Daoy (cell line): Measurements from ENCODE around the gene BTBD16. TPM values are rescaled to one million over a fixed set of nuclear protein-coding genes. Genes with fewer than 3 reads are reported as not detected.
A peak's percentile ranks its signal among the peaks of the same experiment; 100 is the strongest.

Source experiments
- DNase-seq: peaks from one replicate; pipeline ENCODE4 v3.0.0-alpha.2; 2015; ENCODE audit warnings: low read depth
- total RNA-seq: library from RNA; depleted of rRNA; stranded (reverse); fragments of >200 nt; shearing (Covaris generic); gene quantifications from 2 replicates; pipeline ENCODE4 v1.2.3, GENCODE V29; 2014

Gene BTBD16
- total RNA-seq, 1 experiment from 2014 or later, result not detected

DNA sequence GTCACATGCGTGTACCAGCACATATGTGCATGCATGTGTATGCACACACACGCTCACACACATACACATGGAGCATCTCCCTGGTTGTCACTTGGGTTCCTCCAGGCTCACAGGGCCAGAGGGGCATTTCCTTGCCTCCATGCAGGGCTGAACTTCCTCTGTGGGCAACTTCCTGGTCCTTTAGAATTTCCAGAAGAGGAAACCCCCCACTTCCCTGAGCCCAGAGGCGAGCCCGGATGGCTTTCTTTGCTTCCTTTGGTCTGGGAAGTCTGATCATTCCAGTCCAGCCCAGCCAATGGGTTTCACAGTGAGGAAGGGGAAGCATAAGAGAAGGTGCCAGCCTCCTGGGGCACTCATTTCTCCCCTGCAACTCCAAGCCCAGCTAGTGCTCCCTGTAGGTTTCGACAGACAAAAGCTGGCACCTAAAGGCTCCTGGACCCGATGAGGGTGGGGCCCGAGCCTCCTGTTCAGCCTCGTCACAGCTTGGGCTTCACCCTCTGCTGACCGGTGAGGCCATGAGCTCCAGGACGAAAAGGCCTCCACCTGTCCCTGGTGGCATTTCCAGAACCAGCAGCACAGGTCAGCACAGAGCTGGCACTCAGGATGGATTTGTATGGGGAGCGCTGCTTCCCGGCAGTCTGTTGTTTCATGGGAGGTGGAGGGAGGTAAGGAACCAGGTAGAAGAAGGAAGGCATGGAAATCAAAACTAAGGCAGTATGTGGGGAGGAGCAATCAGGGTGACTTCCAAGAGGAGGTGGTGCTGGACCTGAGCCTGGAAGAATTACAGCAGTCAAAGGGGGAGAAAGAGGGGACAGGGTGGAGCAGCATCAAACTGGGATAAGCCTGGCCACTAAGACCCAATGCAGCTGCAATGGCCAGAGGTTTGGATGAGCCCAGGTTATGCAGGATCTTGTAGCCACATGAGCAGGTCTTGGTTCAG lies 23.7 kb downstream of the BTBD16 start:
- DNase-seq, result no peak

DNA sequence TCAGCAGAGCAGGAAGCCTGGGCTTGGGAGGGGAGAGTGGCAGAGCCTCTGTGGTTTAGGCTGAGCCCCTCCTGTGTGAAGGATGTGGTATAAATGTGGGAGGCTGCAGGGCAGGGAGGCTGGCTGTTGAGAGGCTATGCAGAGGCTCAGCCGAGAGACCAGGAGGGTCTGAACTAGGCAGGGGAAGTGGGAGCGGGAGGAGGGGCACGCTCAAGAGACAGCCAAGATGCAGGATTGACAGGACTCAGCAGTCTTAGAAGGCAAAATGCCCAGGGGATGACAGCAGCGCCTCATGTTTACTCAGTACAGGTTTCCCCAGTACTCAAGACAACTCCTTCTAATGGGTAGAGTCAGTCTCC lies 24.3 kb downstream of the BTBD16 start:
- no peak for DNase-seq

DNA sequence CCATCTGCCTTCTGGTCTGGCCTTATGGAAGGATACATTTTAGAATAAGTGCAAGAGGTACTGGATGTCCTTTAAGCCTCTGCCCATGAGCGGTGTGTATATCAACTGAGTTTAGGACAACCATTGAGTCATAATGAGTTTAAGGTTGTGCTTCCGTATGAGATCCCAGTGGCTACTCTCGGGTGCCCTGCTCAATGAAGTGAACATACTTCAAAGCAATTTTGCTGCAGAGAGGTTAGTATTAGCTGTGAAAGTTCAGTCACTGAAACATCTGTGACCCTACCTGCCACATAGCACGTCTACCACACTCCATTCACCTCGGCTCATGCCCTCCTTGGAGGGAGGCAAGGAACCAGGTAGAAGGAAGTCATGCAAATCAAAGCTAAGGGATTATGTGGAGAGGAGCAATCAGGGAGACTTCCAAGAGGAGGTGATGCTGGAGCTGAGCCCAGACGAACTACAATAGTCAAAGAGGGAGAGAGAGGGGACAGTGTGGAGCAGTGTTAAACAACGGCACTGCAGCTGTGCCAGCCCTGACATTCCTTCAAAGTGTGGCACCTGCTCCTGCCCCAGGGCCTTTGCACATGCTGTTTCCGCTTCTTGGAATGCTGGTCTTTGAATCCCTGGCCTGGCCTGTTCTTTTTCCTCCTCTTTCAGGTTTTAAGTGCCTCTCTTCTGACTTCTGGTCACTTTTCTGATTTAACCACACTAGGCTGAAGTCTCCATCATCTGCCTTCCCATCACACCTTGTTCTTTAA lies 25.4 kb downstream of the BTBD16 start:
- DNase-seq, result no peak

DNA sequence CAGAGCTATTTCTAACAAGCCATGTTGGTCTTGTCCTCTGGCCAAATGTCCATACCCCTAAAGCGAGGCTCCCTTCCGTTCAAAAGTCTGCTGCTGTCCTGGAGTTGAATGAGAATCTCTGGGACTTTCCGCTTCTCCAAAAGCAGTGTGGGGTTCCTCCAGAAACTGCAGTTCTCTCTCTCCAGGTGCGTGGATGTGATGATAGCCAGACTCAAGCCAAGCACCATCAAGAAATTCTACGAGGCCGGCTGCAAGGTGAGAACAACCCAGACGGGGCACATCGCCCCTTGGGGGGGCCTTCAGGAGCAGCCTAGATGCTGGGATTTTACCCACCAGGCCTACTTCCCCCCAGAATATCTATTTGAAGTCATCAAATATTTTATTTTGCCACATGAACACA lies 26.5 kb downstream of the BTBD16 start:
- DNase-seq, result no peak

DNA sequence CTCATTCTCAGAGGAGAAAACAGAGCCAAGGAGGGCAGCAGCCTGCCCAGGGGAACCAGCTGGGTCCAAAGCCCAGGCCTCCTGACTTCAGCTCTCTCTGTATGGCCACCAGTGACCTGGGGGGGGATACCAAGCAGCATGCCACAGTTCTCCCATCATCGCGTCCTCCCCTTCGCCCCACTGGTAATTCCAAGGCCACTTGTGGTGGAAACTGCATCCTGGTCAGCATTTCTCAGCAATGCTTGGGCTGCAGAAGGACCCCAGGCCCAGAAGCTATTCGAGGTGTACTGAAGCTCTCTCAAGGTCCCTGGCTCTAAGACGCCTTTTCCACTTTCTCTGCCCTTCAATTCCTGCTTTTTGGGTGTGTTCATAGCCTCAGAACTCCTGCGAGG lies 27.1 kb downstream of the BTBD16 start:
- DNase-seq, result no peak

DNA sequence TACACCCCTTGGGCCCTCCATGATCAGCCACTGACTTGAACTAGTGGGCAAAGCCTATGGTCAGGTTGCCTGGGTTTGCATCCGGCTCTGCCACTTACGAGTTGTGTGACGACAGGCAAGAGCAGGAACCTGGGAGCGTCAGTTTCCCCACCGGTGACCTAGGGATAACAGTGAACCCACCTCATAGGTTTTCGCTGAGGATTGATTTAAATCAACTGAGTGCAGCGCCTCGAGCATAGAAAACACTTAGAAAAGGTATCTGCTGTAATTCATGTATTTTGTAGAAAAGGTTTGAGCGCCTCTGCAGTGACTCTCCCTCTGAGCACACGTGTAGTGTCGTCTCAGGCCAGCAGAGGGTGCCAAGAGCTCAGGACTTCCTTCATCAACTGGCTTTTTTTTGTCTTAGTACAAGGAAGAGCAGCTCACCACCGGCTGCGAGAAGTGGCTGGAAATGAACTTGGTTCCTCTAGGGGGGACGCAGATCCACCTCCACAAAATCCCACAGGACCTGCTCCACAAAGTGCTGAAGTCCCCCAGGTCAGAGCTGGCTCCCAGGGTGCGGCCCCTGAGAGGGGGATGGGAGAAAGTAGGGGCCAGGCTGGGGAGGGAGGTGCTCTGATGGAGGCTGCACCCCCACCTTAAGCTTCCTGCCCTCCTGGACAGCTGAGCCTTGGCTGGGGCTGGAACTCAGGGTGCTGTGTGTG lies 27.7 kb downstream of the BTBD16 start:
- DNase-seq, result peak; percentile 77

DNA sequence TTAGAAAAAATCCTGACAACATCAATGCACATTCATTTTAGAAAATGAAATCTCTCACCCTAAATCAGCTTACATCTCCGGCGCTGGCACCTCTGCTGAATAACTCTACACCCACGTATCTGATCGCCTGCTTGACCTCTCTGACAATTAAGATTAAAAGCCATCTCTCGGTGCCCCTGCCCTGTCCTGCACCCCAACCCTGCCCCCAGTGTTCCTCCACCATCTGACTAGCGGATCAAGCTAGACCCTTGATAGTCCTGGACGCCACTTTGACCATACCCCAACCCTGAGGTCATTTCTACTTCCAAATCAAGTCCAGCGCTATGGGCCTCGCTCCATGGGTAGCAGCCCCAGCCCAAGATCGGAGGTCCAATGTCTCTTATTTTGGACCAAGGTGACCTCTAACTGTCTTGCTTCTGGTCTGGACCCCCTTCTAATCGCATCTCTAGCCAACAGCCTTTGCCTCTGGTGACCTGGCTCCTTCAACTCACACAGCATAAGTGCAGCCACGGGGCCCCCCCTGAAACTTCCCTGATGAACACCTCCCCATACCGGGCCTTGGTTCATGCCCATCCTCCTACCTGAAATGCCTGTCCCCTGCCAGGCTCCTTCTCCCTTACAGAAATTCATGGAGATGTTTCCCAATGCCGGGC lies 28.5 kb downstream of the BTBD16 start:
- DNase-seq, result no peak

DNA sequence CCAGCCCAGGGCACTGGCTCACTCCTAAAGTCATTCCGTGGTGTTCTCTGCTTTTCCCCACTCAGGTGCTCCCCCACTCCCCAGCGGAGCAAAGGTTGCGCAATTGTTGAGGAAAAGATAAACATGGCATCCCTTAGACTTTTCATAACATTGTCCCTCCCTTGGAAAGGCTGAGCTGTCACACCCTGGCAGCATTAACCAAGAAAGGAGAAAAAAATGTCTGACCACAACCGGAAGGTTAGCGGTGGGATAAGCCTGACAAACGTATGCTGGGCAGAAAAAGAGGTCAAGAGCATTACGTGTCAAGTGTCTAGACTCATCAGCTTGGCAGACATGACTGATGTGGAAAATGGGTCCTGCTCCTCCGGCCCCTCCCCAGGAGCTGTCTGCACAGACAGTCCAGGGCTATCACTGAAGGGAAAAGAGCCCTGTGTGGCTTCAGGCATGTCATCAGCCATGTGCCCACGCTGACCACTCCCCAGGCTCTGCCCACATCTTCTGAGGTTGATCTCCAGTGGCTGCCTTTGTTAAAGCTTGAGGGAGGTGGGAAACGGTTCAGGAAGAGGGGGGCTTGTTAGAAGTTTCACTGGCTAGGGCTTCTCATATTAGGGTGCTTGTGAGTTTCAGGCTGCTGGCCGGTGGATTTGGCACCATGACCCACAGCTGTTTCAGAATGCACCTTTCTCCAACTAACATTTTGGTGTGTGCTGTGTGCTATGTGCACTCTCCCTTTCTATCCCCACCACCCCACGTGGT lies 30.1 kb downstream of the BTBD16 start:
- peak; percentile 83 for DNase-seq

DNA sequence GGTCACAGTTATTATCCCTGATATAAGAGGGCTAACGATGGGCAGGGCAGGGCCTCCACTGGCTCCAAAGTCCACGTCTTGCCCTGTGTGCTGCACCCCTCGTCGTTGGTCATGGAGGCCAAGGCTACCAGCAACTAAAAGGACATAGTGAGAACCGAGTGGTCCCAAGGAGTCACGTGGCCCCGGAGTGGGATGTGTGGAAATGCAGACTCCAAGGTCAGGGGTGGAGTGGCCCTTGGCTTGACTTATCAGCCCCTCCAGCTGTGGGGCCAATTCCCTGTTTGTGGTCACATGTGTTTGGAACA lies 30.7 kb downstream of the BTBD16 start:
- no peak for DNase-seq

DNA sequence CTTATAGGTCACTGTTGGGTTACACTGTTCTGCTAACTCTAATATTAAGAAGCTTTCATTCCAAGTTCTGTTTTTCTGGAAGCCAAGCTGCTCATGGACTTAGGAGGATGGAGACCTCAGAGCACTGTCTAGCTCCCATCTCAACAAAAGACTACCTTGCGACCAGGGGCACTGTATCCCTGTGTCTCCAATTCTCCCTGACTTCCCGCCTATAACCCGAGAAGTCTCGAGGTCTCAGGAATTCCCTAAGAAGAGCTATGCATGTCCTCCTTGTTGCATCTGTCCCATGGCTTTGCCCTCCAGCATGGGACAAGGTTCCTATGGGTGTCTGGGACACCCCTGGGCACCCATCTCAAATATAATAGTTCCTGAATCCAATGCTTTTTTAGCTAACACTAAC lies 31.2 kb downstream of the BTBD16 start:
- no peak for DNase-seq

DNA sequence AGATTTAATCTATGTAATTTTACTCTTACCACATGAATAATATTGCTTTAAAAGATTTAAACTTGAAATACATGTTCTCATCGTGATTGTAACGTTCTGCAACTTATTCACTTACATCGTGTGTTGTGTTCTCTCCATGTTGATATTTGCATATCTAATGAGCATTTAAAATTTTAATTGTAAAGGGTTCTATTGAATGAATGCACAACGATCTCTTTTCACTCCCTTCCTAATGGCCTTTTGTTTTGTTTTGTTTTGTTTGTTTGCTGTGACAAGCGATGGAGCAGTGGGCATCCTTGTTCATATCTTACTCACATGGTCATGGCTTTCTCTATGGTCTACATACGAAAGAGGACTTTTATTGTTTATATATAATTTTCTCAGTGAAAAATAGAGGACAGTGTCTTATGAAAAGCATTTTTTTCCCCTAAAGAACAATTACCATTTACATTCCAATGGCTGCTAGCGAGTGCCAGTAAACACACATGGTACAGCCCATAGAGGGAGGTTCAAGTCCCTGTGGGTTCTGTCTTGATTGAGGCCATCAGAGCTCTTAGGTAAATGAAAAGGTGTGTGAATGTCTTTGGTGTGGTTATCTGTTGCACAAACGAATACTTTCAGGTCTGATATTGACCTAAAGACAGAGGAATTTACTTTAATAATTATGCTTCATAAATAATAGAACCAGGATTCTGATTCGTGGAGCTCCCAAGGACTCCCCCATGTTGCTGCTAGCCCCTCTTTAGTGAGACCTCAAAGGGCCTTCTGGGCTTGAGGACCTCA lies 32.4 kb downstream of the BTBD16 start:
- DNase-seq, result no peak

DNA sequence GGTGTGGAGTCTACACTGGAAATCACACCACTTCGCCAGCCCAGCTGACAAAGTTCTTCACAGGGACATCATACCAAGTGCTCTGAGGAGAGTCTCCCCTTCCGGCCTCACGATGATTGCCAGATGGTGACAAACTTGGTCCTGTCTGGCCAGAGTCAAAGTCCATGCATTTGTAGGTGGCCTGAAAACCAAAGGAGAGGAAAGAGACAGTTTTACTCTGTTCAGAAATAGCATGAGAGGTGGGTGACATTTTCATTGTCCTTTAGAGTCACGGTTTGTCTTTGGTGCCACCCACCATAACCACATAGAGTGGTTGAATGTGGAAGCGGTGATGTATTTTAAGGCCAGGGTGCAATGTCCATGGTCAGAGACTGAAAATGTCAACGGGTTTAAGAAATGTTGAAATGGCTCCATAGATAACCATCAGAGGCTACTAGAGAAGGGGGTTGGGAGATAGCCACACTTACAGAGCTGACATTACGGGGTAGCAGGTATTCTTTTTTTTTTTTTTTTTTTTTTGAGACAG lies 33.0 kb downstream of the BTBD16 start:
- DNase-seq, result no peak

DNA sequence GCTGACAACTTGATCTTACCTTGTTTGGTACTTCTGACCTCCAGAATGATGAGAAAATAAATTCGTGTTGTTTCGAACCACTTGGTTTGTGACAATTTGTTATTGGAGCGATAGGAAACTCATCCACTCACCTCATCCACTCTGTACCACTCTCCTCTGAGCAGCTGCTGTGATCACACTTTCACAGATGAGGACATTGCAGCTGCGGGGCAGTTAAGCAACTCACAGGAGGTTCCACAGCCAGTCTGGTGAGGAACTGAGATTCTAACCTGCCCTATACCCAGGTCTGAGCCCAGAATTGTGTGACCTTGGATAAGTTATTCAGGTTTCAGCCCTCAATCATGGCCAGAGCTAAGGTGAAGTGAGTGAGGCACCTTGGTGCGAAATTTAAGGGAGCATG lies 35.2 kb downstream of the BTBD16 start:
- DNase-seq, result no peak

DNA sequence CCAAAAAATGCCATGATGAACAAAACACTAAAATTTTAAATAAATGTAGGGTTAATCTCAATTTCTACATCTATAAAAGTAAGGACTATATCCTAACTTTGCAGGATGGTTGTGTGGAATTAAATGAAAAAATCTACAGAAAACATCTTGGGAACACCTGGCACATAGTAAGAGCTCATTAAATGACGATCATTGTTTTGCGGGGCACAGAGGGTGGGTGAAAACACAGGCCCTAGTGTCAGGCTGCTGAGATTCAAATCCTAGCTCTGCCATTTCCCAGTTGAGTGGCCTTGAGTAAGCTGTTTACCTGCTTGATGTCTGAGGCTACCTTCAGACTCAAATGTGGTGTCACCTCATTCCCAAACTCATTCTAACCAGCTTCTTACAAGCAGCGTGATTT lies 35.6 kb downstream of the BTBD16 start:
- DNase-seq, result no peak

DNA sequence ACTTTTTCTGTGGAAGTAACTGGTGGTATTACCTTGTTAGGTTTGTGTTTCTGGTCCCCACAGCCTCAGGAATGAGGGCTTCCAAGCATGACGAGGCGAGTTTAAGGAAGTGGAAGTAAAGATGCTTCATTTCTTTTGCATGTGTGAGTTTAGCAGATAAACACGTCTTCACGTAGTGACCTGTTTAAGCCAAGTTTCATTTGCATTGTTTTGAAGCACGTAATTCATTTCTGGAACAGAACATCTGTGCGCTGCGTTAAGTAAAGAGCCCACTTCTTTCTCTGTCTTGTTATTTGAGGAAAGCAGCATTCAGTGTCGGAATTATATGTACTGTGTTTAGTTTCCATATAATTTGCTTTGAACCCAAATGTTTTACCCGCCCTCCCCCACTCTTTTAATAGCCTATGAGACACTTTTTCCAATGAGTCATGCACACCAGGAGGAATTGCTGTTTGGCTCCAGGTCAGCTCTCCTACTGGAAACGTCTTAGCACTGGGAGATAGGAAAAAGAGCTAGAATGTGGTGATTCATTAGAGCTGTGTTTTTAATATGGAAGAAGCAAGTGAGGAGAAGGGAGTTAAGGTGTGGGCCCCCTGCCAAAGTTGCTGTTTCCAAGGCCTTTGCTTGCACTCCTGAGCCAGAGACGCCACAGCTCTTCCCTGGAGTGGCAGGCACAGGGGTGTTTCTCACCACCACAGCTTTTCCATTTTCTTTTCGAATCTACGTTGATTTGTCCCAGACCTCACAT lies 36.7 kb downstream of the BTBD16 start:
- DNase-seq, result peak; percentile 88

DNA sequence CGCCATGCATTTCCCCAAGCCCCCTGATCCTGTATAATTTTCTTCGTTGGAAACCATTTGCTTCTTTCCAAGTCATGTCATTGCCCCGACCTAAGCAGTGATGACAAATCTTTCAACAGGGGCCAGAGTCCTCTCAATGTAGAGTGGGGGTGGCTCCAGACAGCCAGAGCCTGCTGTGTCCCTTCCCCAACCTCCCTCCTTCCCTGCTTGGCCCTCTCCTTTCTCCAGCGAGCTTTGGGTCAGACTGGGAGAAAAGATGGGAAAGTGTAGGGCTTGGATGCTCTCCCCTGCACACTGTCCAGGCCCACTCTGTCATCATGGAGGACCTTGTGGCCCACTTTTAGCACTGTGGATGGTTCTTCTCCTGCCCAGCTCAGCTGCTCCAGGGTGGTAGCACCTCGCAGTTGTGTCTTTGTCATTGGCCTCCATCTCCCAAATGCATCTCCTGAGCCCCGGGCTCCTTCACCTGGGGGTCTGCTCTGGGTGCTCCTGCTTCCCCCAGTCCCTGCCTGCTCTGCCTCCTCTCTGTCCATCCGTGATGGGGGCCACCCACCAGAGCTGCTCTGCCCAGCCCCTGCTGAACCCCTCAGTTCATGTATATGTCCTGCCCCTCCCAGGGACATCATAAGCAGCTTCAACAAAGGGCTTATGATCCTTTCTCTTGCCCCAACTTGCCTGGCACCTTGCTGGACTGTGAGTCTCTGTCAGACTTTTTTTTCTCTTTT lies 37.5 kb downstream of the BTBD16 start:
- peak; percentile 17 for DNase-seq

DNA sequence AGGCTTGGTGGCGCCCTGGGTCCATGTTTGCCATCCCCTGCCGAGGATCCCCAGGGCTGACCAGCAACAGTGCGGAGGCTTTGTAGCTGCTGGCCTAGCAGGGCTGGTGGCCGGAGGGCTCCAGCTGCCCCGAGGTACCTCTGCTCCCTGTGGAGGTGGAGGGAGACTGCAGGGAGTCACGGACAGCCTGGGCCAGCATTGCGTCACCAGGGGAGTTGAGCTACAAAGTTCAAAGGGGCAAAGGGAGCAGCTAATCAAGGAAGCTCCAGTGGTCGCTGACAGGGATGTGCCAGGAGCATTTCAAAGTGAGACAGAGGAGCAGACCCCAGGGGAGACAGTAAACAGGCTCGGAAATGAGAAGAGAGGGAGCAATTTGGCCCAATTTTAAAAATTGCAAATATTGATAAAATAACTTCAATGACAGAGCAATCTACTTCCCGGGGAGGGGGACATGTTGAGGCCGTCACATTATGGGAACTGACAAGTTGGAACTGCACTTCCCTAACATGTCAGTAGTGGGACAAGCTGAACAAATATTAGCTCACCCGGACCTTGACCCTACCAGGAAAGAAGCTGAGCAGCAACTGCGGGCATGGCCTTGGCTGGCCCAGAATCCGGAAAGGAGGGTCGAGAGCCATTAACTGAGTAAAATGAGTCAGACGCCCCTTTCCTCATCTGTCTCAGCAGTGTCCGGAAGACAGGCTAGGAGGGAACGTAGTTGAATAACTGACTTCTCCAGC lies 39.4 kb downstream of the BTBD16 start:
- no peak for DNase-seq

DNA sequence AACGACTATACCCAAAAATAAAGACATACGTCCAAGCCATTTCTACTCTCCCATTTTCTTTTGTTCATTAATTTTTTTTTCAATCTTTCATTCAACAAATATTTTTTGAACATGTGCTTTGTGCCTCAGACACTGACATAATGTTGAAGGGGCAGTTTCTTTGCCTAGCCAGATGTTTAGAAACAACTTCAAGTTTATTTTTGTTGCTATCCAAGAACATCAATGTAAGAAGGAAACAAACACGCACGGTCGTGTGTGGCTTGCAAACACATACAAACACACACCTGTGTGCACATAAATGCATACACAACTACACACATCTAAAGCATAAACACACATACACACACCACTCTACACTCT lies 39.9 kb downstream of the BTBD16 start:
- no peak for DNase-seq
